Endothelial cell (in vitro differentiated cells): Measurements from ENCODE around the gene TCP10L. TPM values are rescaled to one million over a fixed set of nuclear protein-coding genes. Genes with fewer than 3 reads are reported as not detected.
A peak's percentile ranks its signal among the peaks of the same experiment; 100 is the strongest.
"Not testable (repeated sequence)": the region's sequence is repeated elsewhere in the genome, so short reads cannot be mapped to it uniquely, and the experiment has no call there.

Experiments used
- DNase-seq: peaks from one replicate; pipeline ENCODE4 v3.0.0; 2021; ENCODE audit warnings: low spot score
- H3K27ac Mint-ChIP-seq: one replicate; pipeline ENCODE4 v1.8.0; 2021; ENCODE audit warnings: mixed read lengths, inconsistent platforms; ENCODE audit not compliant: unreplicated experiment
- H3K27me3 Mint-ChIP-seq: one replicate; pipeline ENCODE4 v1.8.0; 2021; ENCODE audit warnings: mild to moderate bottlenecking, moderate library complexity, mixed read lengths, inconsistent platforms; ENCODE audit not compliant: unreplicated experiment
- H3K36me3 Mint-ChIP-seq: one replicate; pipeline ENCODE4 v1.8.0; 2021; ENCODE audit warnings: mild to moderate bottlenecking, low read depth, mixed read lengths, inconsistent platforms; ENCODE audit not compliant: unreplicated experiment
- H3K4me1 Mint-ChIP-seq: one replicate; pipeline ENCODE4 v1.8.0; 2021; ENCODE audit warnings: mild to moderate bottlenecking, mixed read lengths, inconsistent platforms; ENCODE audit not compliant: unreplicated experiment
- H3K4me3 Mint-ChIP-seq: one replicate; pipeline ENCODE4 v1.8.0; 2021; ENCODE audit warnings: mild to moderate bottlenecking, mixed read lengths, inconsistent platforms; ENCODE audit not compliant: unreplicated experiment
- H3K9me3 Mint-ChIP-seq: one replicate; pipeline ENCODE4 v1.8.0; 2021; ENCODE audit warnings: mixed read lengths, inconsistent platforms; ENCODE audit not compliant: unreplicated experiment
- CTCF ChIP-seq: fragments of 200-600 bp; sonication (generic); IDR thresholded peaks from one replicate; pipeline ENCODE4 v1.5.0; 2021; ENCODE audit warnings: antibody characterized with exemption; ENCODE audit not compliant: unreplicated experiment
- long read RNA-seq: library from polyadenylated mRNA; unstranded; transcript quantifications from one replicate; pipeline ENCODE4 v2.0.0, GENCODE V29; 2020; ENCODE audit not compliant: unreplicated experiment
- total RNA-seq: library from RNA; stranded (reverse); fragmentation: NEBNext Ultra II Directional; extraction: Animal tissue kit (Norgen Biotek cat#: 25700); gene quantifications from one replicate; pipeline ENCODE4 v1.2.1, GENCODE V29; 2021; ENCODE audit not compliant: unreplicated experiment

The TCP10L gene
- total RNA-seq, result 0.31 TPM
- long read RNA-seq, result 0 reads

- peaks cover 4% of the 10 kb centered on the region for H3K27me3 Mint-ChIP-seq
- no peak for DNase-seq
- H3K36me3 Mint-ChIP-seq, result no peaks in the 10 kb centered on the region
- H3K4me1 Mint-ChIP-seq, result peaks cover 2% of the 10 kb centered on the region
- H3K4me3 Mint-ChIP-seq, result no peak within 1 kb of the TSS
- H3K9me3 Mint-ChIP-seq, result no peaks in the 10 kb centered on the region
- no peak within 1 kb of the TSS for H3K27ac Mint-ChIP-seq
- TF ChIP-seq CTCF, result no peak
Observed at GRCh38 chr21:32585042-32585710, at the start of gene TCP10L. TCP10L (minus strand) TSS chr21:32585523; CDS start chr21:32584304, 1,219 bp downstream.

- no peaks in the 10 kb centered on the region for H3K4me1 Mint-ChIP-seq
- H3K9me3 Mint-ChIP-seq, result no peaks in the 10 kb centered on the region
- peaks cover 9% of the 10 kb centered on the region for H3K36me3 Mint-ChIP-seq
- no peaks in the 10 kb centered on the region for H3K27me3 Mint-ChIP-seq
- H3K4me3 Mint-ChIP-seq, result no peak overlapping the region
- TF ChIP-seq CTCF, result no peak
- no peak overlapping the region for H3K27ac Mint-ChIP-seq
- DNase-seq, result no peak
Observed at GRCh38 chr21:32626621-32627196, 41.4 kb upstream of the TCP10L start.

GRCh38 chr21:32618218-32618617 is 32.9 kb upstream of the TCP10L start:
- H3K4me1 Mint-ChIP-seq, H3K9me3 Mint-ChIP-seq, H3K4me3 Mint-ChIP-seq, H3K27me3 Mint-ChIP-seq, H3K36me3 Mint-ChIP-seq, H3K27ac Mint-ChIP-seq, DNase-seq: not testable (repeated sequence)

GRCh38 chr21:32613436-32614043 is 28.2 kb upstream of the TCP10L start:
- no peak for TF ChIP-seq CTCF
- peak overlapping the region; percentile 99 for H3K4me3 Mint-ChIP-seq
- H3K27ac Mint-ChIP-seq, result peak overlapping the region; percentile 99
- peaks cover 22% of the 10 kb centered on the region for H3K4me1 Mint-ChIP-seq
- peaks cover 10% of the 10 kb centered on the region for H3K27me3 Mint-ChIP-seq
- DNase-seq, result no peak
- H3K9me3 Mint-ChIP-seq, result peaks cover 4% of the 10 kb centered on the region
- peaks cover 7% of the 10 kb centered on the region for H3K36me3 Mint-ChIP-seq

GRCh38 chr21:32612999-32613337 is 27.6 kb upstream of the TCP10L start:
- peak overlapping the region; percentile 99 for H3K27ac Mint-ChIP-seq
- peaks cover 10% of the 10 kb centered on the region for H3K27me3 Mint-ChIP-seq
- no peak for DNase-seq
- peak overlapping the region; percentile 99 for H3K4me3 Mint-ChIP-seq
- H3K9me3 Mint-ChIP-seq, result peaks cover 4% of the 10 kb centered on the region
- no peak for TF ChIP-seq CTCF
- peaks cover 8% of the 10 kb centered on the region for H3K36me3 Mint-ChIP-seq
- peaks cover 22% of the 10 kb centered on the region for H3K4me1 Mint-ChIP-seq
